GM19452 (cell line): ENCODE measurements around the gene C5orf47.
"Not testable (repeated sequence)": the region's sequence is repeated elsewhere in the genome, so short reads cannot be mapped to it uniquely, and the experiment has no call there.

Source experiments
- ATAC-seq: cut with Tn5 transposase; IDR thresholded peaks from one replicate; pipeline ENCODE4 v1.9.1; 2021; ENCODE audit not compliant: unreplicated experiment

C5orf47 gene

GRCh38 chr5:173969167-173970049 lies 19.6 kb upstream of the C5orf47 start:
- no peak for ATAC-seq

GRCh38 chr5:173970878-173971650 lies 17.9 kb upstream of the C5orf47 start:
- ATAC-seq, result no peak

- no peak for ATAC-seq
Measured at GRCh38 chr5:173971681-173972345, 17.2 kb upstream of the C5orf47 start.

- ATAC-seq, result peak; percentile 20
Measured at GRCh38 chr5:173972607-173972924, 16.4 kb upstream of the C5orf47 start.

GRCh38 chr5:173972925-173973615 lies 15.9 kb upstream of the C5orf47 start:
- ATAC-seq, result peak; percentile 66

- ATAC-seq, result peak; percentile 12
Measured at GRCh38 chr5:173973616-173973969, 15.4 kb upstream of the C5orf47 start.

- no peak for ATAC-seq
Measured at GRCh38 chr5:173974688-173975239, 14.2 kb upstream of the C5orf47 start.

- ATAC-seq, result no peak
Measured at GRCh38 chr5:173981185-173981761, 7.7 kb upstream of the C5orf47 start.

GRCh38 chr5:173984218-173984617 lies 4.8 kb upstream of the C5orf47 start:
- no peak for ATAC-seq

- ATAC-seq, result no peak
Measured at GRCh38 chr5:173989432-173990082, 587 bp downstream of the C5orf47 start.

GRCh38 chr5:173997331-173997730 lies 8.4 kb downstream of the C5orf47 start:
- no peak for ATAC-seq

- no peak for ATAC-seq
Measured at GRCh38 chr5:173998531-173998930, 9.6 kb downstream of the C5orf47 start.

- no peak for ATAC-seq
Measured at GRCh38 chr5:174000076-174000475, 11.1 kb downstream of the C5orf47 start.

- no peak for ATAC-seq
Measured at GRCh38 chr5:174003795-174004194, 14.8 kb downstream of the C5orf47 start.

GRCh38 chr5:174008922-174009321 lies 20.0 kb downstream of the C5orf47 start:
- ATAC-seq, result no peak

GRCh38 chr5:174010365-174010764 lies 21.4 kb downstream of the C5orf47 start:
- no peak for ATAC-seq

- ATAC-seq, result no peak
Measured at GRCh38 chr5:174011441-174011840, 22.5 kb downstream of the C5orf47 start.

GRCh38 chr5:174020069-174020927 lies 31.3 kb downstream of the C5orf47 start:
- not testable (repeated sequence) for ATAC-seq

GRCh38 chr5:174020928-174021304 lies 31.9 kb downstream of the C5orf47 start:
- no peak for ATAC-seq
